ENCODE results near the gene ASIC4.

Gene ASIC4

GRCh38 chr2:219549619-219550018 is 35.3 kb downstream of the ASIC4 start:
- peaks cover 73 to 92% of the 10 kb centered on the region in 2 donors for H3K27me3 Mint-ChIP-seq
- H3K9me3 Mint-ChIP-seq, result no peaks in the 10 kb centered on the region
- H3K27ac Mint-ChIP-seq, result no peak overlapping the region

GRCh38 chr2:219551441-219552381 is 37.4 kb downstream of the ASIC4 start:
- peak; percentile 11 to 14 for ATAC-seq (replicated peaks)
- peak overlapping the region; percentile 56 for H3K27ac Mint-ChIP-seq
- peak overlapping the region; percentile 75 to 79 for H3K4me3 Mint-ChIP-seq
- H3K9me3 Mint-ChIP-seq, result no peaks in the 10 kb centered on the region
- peaks cover 72 to 90% of the 10 kb centered on the region in 2 donors for H3K27me3 Mint-ChIP-seq
- H3K4me1 Mint-ChIP-seq, result peaks cover 9 to 11% of the 10 kb centered on the region in 2 donors
- DNase-seq, result no peak
- H3K36me3 Mint-ChIP-seq, result peaks cover 0 to 7% of the 10 kb centered on the region in 2 donors

More at GRCh38 chr2:219549619-219550018, 35.3 kb downstream of the ASIC4 start:
- no peak for ATAC-seq (replicated peaks)
- no peak for DNase-seq
- no peak overlapping the region for H3K4me3 Mint-ChIP-seq
- peaks cover 0 to 7% of the 10 kb centered on the region in 2 donors for H3K36me3 Mint-ChIP-seq
- H3K4me1 Mint-ChIP-seq, result peaks cover 11 to 15% of the 10 kb centered on the region in 2 donors

DNA sequence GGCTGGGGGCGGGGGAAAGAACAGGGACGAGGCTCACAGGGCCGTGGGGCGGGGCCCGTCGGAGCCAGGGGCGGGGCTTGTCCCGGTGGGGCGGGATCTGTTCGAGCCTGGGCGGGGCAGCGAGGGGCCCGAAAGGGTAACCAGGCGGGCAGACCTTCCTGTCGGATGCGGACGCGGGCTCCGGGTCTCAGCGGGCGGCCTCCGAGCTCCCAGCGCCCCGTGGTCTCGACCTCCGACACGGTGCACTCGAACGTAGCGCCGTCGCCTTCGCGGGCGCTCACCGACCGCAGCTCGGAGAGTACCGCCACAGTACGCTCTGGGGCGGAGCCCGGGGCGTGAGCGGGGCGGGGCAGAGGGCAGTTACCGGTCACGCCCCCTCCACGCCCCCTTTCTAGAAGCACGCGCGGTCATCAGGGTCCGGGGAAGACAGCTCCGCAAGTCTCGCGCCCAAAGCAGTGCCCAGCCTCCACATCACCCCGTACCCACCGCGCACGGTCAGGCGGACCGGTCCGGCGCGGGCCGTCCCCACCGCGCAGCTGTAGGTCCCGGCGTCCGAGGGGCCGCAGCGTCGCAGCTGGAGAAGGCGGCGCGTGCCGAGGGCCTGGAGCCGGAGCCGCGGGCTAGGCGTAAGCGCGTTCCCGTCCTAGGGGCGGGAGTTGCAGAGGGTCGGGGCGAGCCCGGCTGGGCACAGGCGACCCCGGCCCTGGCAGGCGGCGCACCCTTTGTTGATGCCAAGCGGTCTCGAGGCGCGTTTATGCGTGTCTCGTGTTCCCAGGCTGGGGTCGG is 38.3 kb downstream of the ASIC4 start:
- Mint-ChIP-seq H3K27me3 (peaks cover 64 to 89% of the 10 kb centered on the region in 2 donors), H3K9me3 (no peaks in the 10 kb centered on the region), H3K27ac (no peak overlapping the region), H3K4me3 (peak overlapping the region; percentile 75 to 79), H3K4me1 (peaks cover 9 to 11% of the 10 kb centered on the region in 2 donors), H3K36me3 (peaks cover 0 to 4% of the 10 kb centered on the region in 2 donors)
- ATAC-seq (replicated peaks), result peak; percentile 95 to 96
- DNase-seq, result peak; percentile 68

DNA sequence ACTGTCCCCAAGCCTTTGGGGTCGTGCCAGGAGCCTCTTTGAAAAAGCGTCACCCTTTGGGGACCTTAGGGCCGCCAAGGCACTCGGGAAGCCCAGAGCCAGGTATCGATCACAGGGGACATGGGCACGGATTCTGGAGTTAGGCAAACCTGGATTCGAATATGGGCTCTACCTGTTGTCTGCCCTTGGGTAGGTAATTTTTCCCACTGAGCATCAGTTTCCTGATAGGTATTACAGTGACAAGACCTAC is 38.8 kb downstream of the ASIC4 start:
- no peak for ATAC-seq (replicated peaks)
- peaks cover 60 to 86% of the 10 kb centered on the region in 2 donors for H3K27me3 Mint-ChIP-seq
- no peak overlapping the region for H3K27ac Mint-ChIP-seq
- no peak overlapping the region for H3K4me3 Mint-ChIP-seq
- peaks cover 9 to 11% of the 10 kb centered on the region in 2 donors for H3K4me1 Mint-ChIP-seq
- H3K9me3 Mint-ChIP-seq, result no peaks in the 10 kb centered on the region
- peaks cover 0 to 4% of the 10 kb centered on the region in 2 donors for H3K36me3 Mint-ChIP-seq
- DNase-seq, result no peak

DNA sequence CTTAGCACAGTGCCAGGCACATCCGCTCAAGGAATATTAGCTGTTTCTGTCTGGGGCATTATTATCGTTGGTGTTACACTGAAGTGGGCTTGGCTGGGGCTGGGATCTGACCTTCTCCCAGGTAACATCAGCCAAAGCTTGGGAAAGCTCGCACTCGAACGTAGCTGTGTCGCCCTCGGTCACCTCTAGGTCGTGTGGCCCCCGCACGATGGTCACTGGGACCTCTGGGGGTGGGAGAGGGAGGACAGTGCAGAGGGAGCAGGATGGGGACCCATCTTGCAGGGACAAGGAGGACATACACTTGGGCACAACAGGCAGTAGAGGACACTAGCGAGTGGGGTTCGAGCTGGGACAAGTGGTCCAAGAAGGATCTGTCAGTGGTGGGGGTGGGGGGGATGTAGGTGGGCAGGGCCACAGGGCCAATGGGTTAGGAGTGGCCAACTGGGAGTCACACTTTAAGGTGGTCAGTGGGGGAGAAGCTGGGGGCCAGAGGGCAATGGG is 39.2 kb downstream of the ASIC4 start:
- Mint-ChIP-seq H3K27me3 (peaks cover 60 to 86% of the 10 kb centered on the region in 2 donors), H3K9me3 (no peaks in the 10 kb centered on the region), H3K36me3 (peaks cover 0 to 4% of the 10 kb centered on the region in 2 donors), H3K4me1 (peaks cover 9 to 11% of the 10 kb centered on the region in 2 donors), H3K27ac (peak overlapping the region; percentile 37), H3K4me3 (no peak overlapping the region)
- DNase-seq (no peak), ATAC-seq (replicated peaks) (no peak)

GRCh38 chr2:219554350-219554749 is 40.1 kb downstream of the ASIC4 start:
- no peaks in the 10 kb centered on the region for H3K9me3 Mint-ChIP-seq
- H3K36me3 Mint-ChIP-seq, result peaks cover 0 to 4% of the 10 kb centered on the region in 2 donors
- ATAC-seq (replicated peaks), result no peak
- peaks cover 9 to 11% of the 10 kb centered on the region in 2 donors for H3K4me1 Mint-ChIP-seq
- peaks cover 59 to 80% of the 10 kb centered on the region in 2 donors for H3K27me3 Mint-ChIP-seq
- H3K27ac Mint-ChIP-seq, result no peak overlapping the region
- H3K4me3 Mint-ChIP-seq, result no peak overlapping the region
- no peak for DNase-seq

- Mint-ChIP-seq H3K4me3 (no peak overlapping the region), H3K27ac (no peak overlapping the region), H3K36me3 (peaks cover 0 to 1% of the 10 kb centered on the region in 2 donors), H3K4me1 (peaks cover 6 to 11% of the 10 kb centered on the region in 2 donors), H3K9me3 (no peaks in the 10 kb centered on the region), H3K27me3 (peaks cover 58 to 69% of the 10 kb centered on the region in 2 donors)
- ATAC-seq (replicated peaks), result no peak
- no peak for DNase-seq
Observed at GRCh38 chr2:219555956-219556355, 41.7 kb downstream of the ASIC4 start.

DNA sequence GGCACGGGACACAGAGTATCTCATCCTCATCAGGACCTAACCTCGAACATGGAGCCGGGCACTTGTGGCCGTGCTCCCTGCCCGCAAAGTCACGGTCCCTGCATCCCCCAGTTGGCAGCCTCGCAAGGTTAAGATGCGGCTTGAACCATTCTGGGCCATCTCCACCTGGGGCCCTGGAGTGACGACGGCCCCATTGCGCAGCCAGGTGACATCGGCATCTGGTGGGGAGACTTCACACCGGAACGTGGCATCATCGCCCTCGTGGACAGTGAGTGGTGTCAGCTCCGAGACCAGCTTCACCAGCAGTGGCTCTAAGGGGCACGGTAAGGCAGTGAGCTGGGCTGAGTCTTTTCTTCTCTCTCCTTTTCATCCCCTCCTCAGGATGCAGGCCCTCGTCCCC is 42.1 kb downstream of the ASIC4 start:
- Mint-ChIP-seq H3K9me3 (no peaks in the 10 kb centered on the region), H3K36me3 (no peaks in the 10 kb centered on the region), H3K27ac (no peak overlapping the region), H3K4me3 (no peak overlapping the region), H3K27me3 (peaks cover 54 to 69% of the 10 kb centered on the region in 2 donors), H3K4me1 (peaks cover 4 to 9% of the 10 kb centered on the region in 2 donors)
- ATAC-seq (replicated peaks) (no peak), DNase-seq (no peak)

- Mint-ChIP-seq H3K4me3 (no peak overlapping the region), H3K36me3 (no peaks in the 10 kb centered on the region), H3K4me1 (peaks cover 0 to under 1% of the 10 kb centered on the region in 2 donors), H3K27ac (no peak overlapping the region), H3K9me3 (no peaks in the 10 kb centered on the region), H3K27me3 (peaks cover 51 to 68% of the 10 kb centered on the region in 2 donors)
- no peak for DNase-seq
- no peak for ATAC-seq (replicated peaks)
Observed at GRCh38 chr2:219557320-219557719, 43.0 kb downstream of the ASIC4 start.

DNA sequence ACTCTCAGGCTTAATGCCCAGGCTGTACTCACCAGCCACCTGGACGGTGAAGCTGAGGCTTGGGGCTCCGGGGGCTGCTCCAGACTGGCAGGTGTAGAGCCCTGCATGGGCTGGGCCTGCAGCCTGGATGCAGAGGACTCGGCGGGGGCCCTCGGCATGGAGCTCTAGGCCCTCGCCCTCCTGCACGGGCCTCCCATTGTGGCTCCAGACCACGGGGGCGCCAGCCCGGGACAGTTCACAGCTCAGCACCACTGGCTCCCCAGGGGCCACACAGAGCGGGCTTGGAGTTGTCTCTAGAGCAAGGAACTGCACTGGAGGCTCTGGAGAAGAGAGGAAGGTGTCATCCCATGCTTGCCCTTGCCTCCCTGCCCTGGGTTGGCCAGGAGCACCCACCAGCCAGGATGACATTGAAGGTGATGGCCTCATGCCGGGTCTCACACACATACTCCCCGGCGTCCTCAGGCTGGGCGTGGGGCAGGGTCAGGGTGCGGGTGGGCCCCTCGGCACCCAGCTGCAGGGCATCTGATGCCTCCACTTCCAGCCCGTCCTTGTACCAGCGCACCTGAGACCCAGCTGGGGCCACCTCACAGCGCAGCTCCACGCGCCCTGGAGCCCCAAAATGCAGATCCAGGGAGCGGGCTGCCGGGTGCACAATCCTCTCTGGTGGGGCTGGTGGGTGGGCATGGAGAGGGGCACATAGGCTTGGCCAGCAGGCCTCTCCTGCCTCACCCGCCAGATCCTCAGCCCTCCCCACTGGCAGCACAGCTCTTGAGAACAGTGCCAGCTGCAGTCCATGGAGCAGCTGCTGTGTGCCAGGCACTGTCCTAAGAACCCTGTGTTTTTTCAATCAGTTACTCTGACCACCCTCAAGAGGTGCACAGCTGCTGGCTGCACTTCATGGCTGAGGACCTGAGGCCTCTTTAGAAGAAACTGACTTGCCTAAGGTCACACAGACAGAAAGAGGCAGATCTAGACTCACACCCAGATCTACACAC is 43.8 kb downstream of the ASIC4 start:
- no peak overlapping the region for H3K27ac Mint-ChIP-seq
- no peak overlapping the region for H3K4me3 Mint-ChIP-seq
- ATAC-seq (replicated peaks) (no peak), DNase-seq (no peak)
- peaks cover 58 to 72% of the 10 kb centered on the region in 2 donors for H3K27me3 Mint-ChIP-seq
- no peaks in the 10 kb centered on the region for H3K36me3 Mint-ChIP-seq
- H3K4me1 Mint-ChIP-seq, result no peaks in the 10 kb centered on the region
- no peaks in the 10 kb centered on the region for H3K9me3 Mint-ChIP-seq

DNA sequence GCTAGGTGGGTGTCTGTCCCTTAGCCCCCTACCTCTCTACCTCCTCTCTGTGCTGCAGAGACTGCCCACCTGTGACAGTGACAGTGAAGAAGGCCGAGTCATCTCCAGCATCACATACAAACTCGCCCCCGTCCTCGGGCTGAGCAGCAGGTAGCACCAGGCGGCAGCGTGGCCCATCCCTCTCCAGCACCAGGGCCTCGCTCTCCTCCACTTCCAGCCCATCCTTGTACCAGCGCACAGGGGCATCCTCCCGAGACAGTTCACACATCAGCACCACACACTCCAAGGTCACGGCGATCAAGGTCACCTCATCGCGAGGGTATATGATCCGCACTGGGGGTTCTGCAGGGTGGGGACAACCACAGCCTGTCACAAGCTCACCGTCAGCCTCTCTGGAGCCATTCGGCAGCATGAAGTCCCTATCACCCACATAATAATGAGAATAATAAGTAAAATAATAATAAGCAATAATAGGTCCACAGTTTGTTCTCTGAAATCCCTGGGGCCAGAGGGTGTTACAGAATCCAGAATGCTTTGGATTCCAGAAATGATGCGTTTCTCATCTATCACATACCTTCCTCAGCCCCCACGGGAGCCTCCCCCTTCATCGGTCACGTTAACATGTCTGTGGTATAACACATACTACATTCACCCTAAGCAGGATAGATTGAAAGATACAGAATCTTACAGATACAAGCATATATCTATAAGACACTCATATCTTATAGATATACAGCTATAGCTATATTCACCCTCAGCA is 45.1 kb downstream of the ASIC4 start:
- DNase-seq (no peak), ATAC-seq (replicated peaks) (no peak)
- Mint-ChIP-seq H3K27ac (no peak overlapping the region), H3K9me3 (peaks cover 0 to under 1% of the 10 kb centered on the region in 2 donors), H3K27me3 (peaks cover 56 to 62% of the 10 kb centered on the region in 2 donors), H3K36me3 (no peaks in the 10 kb centered on the region), H3K4me3 (no peak overlapping the region), H3K4me1 (no peaks in the 10 kb centered on the region)

DNA sequence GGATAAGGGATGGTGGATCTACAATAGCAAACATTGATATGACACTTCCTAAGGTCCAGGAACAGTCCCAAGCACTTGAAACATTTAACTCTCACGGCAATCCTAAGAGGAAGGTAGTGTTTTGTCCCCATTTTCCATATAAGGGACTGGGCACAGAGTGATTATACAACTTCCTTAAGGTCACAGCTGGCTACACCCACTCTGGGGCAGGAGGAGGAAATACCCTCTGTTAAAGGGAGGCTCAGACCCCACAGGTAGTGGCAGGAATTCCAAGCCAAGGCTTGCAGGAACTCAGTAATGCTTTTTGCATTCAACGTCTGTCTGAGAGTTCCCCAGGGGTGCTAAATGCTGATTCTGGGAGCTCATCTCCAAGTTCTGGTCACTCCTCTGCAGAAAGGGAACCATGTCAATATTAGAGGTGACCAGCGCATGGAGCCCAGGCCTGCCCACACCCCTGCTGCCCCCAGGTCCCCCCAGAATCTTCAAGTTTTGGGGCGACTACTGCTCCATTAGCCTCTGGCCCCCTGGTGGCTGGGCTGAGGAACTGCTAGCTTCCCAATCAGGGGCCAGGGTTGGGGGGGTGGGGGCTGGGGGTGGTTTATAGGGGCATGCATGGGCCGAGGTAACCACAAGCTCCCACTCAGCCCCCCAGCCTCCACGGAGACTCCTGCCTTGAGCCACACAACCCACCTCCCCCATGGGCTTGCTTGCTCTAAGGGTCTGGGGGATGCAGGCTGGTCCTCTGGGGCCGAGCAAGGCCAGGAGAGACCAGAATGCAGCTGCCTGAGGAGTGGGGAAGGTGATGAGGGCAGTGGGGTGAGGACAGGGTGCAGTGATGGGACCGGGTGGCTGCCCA is 46.0 kb downstream of the ASIC4 start:
- DNase-seq (no peak), ATAC-seq (replicated peaks) (peak; percentile 36 to 45)
- no peak overlapping the region for H3K27ac Mint-ChIP-seq
- H3K4me1 Mint-ChIP-seq, result no peaks in the 10 kb centered on the region
- peaks cover 0 to 2% of the 10 kb centered on the region in 2 donors for H3K9me3 Mint-ChIP-seq
- H3K36me3 Mint-ChIP-seq, result no peaks in the 10 kb centered on the region
- peaks cover 50 to 57% of the 10 kb centered on the region in 2 donors for H3K27me3 Mint-ChIP-seq
- no peak overlapping the region for H3K4me3 Mint-ChIP-seq
